ENCODE measurements around the gene TMEM184A.
A peak's percentile ranks its signal among the peaks of the same experiment; 100 is the strongest.

The TMEM184A gene

DNA sequence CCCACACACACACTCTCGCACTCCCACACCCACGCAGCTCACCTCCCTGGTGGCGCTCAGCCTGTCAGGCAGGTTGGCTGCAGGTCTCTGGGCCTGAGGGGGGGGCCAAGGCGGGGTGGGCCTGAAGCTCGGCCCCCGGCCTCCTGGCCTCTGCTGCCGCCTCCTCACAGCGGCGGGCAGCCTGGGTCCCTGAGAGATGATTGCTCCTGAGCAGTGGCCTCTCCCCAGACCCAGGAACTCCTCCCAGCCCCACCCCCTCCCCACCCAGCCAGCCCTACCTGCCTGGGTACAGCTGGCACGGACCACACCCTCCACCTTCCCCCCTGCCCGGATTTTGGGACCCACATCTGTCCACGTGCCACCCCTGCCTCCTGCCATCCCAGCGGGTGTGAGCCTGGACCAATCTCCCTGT, 4.6 kb upstream of the TMEM184A start:
- H3K4me3 ChIP-seq (ENCODE audit: low read depth, low read length) = no peak overlapping the region
- H4K12ac ChIP-seq (ENCODE audit: low read depth, low read length) = no peak overlapping the region
- H2BK5ac ChIP-seq (ENCODE audit: low read depth, low read length, poor library complexity) = no peak overlapping the region
- peaks cover 9% of the 10 kb centered on the region for H3K79me2 ChIP-seq (ENCODE audit: control insufficient read depth, insufficient read depth, low read length, poor library complexity)
- peak overlapping the region; percentile 34 for H2BK12ac ChIP-seq (ENCODE audit: low read length)
- no peak overlapping the region for H3K23ac ChIP-seq (ENCODE audit: low read length)
- H2BK120ac ChIP-seq (ENCODE audit: insufficient read depth, low read length, poor library complexity) = peak overlapping the region; percentile 91
- no CpG with 5 or more reads among the region's 13 CpGs for whole genome bisulfite sequencing (ENCODE audit: extremely low coverage, insufficient coverage, insufficient read length)
- no peak overlapping the region for H3K4me2 ChIP-seq (ENCODE audit: low read length)
- peaks cover 31% of the 10 kb centered on the region in 2 experiments for H3K4me1 ChIP-seq (ENCODE audit: control insufficient read depth in 1 of 2, insufficient read depth in 2 of 2, low read length in 2 of 2)
- peaks cover 34% of the 10 kb centered on the region for H3K79me1 ChIP-seq (ENCODE audit: low read length)
- H4K8ac ChIP-seq (ENCODE audit: low read depth, low read length) = peak overlapping the region; percentile 77
- H3K27me3 ChIP-seq (ENCODE audit: insufficient read depth, low read length) = no peaks in the 10 kb centered on the region
- no peak overlapping the region for H3K18ac ChIP-seq (ENCODE audit: low read length)
- no peaks in the 10 kb centered on the region for H3K9me3 ChIP-seq (ENCODE audit: insufficient read depth, low read depth, low read length)
- H3K4ac ChIP-seq (ENCODE audit: low read depth, low read length) = peak overlapping the region; percentile 12
- H3K36me3 ChIP-seq (ENCODE audit: control insufficient read depth in 1 of 2, insufficient read depth in 2 of 2, low read length in 2 of 2) = no peaks in the 10 kb centered on the region
- H2AFZ ChIP-seq (ENCODE audit: insufficient read depth, low read length, poor library complexity) = no peak overlapping the region
- H3K14ac ChIP-seq (ENCODE audit: low read length) = peak overlapping the region; percentile 30
- no peak overlapping the region for H3K27ac ChIP-seq (ENCODE audit: low read depth, low read length)
- peak overlapping the region; percentile 92 for H4K91ac ChIP-seq (ENCODE audit: low read depth, low read length)
- no peak for DNase-seq
- peak overlapping the region; percentile 48 for H2AK5ac ChIP-seq (ENCODE audit: low read length)
- H3K9ac ChIP-seq (ENCODE audit: low read length) = no peak overlapping the region

DNA sequence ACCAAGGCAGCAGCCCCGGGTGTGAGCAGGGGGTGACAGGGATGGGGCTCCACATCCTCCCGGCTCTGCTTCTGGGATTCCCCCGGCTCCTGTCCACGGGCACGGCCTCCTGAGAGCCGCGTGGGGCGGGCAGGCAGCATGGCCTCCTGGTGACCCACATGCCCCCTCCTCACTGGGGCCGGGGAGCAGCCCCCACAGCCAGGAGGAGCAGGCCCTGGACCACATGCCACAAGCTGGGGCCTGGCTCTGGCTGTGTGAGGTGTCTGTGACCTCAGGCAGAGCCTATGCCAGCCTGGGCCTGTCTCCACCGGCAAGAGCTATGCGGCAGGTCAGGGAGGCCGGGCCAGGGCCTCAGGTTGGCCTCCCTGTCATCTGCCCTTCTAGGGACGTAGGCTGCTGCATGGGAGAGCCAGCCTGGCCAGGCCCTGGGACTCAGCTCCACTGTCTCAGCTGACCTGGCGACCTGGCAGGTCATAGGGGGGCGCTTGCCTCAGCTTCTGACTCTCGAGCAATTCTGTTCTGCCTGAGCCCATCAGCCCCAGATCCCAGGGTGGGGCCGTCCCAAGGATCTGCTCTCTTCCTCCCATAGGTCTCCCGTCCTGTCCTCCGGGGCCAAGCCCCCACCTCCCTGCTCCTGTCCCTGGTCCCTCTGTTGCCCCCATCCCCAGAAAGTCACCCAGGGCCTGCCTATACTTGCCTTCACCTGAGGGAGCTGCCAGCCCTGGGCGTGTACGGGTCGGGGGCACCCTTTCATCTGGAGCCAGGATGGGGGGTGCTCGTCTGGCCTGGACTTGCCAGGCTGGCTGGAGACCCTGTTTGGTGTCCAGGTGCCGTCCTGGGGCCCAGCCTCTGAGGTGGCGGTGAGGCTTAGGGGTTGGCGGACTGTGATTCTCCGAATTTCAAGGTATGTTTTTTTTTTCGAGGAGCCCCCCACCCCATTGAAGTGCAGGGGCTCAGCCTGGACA, 3.9 kb upstream of the TMEM184A start:
- Histone ChIP-seq H3K9me3 (ENCODE audit: insufficient read depth, low read depth, low read length) (no peaks in the 10 kb centered on the region), H2BK120ac (ENCODE audit: insufficient read depth, low read length, poor library complexity) (peak overlapping the region; percentile 91), H3K79me1 (ENCODE audit: low read length) (peaks cover 39% of the 10 kb centered on the region), H3K4me1 (ENCODE audit: control insufficient read depth in 1 of 2, insufficient read depth in 2 of 2, low read length in 2 of 2) (peaks cover 37% of the 10 kb centered on the region in 2 experiments), H4K12ac (ENCODE audit: low read depth, low read length) (peak overlapping the region; percentile 51), H3K9ac (ENCODE audit: low read length) (no peak overlapping the region), H2BK5ac (ENCODE audit: low read depth, low read length, poor library complexity) (peak overlapping the region; percentile 57), H3K23ac (ENCODE audit: low read length) (no peak overlapping the region), H4K91ac (ENCODE audit: low read depth, low read length) (peak overlapping the region; percentile 92), H3K18ac (ENCODE audit: low read length) (peak overlapping the region; percentile 75), H2AFZ (ENCODE audit: insufficient read depth, low read length, poor library complexity) (peak overlapping the region; percentile 30), H3K27ac (ENCODE audit: low read depth, low read length) (peak overlapping the region; percentile 62), H3K4me3 (ENCODE audit: low read depth, low read length) (peak overlapping the region; percentile 4), H3K14ac (ENCODE audit: low read length) (peak overlapping the region; percentile 88), H3K79me2 (ENCODE audit: control insufficient read depth, insufficient read depth, low read length, poor library complexity) (peaks cover 12% of the 10 kb centered on the region), H3K36me3 (ENCODE audit: control insufficient read depth in 1 of 2, insufficient read depth in 2 of 2, low read length in 2 of 2) (no peaks in the 10 kb centered on the region), H3K4me2 (ENCODE audit: low read length) (peak overlapping the region; percentile 9), H3K4ac (ENCODE audit: low read depth, low read length) (peak overlapping the region; percentile 64), H2BK12ac (ENCODE audit: low read length) (peak overlapping the region; percentile 58), H2AK5ac (ENCODE audit: low read length) (peak overlapping the region; percentile 96), H4K8ac (ENCODE audit: low read depth, low read length) (peak overlapping the region; percentile 77), H3K27me3 (ENCODE audit: insufficient read depth, low read length) (no peaks in the 10 kb centered on the region)
- WGBS (ENCODE audit: extremely low coverage, insufficient coverage, insufficient read length) = no CpG with 5 or more reads among the region's 28 CpGs
- no peak for DNase-seq

DNA sequence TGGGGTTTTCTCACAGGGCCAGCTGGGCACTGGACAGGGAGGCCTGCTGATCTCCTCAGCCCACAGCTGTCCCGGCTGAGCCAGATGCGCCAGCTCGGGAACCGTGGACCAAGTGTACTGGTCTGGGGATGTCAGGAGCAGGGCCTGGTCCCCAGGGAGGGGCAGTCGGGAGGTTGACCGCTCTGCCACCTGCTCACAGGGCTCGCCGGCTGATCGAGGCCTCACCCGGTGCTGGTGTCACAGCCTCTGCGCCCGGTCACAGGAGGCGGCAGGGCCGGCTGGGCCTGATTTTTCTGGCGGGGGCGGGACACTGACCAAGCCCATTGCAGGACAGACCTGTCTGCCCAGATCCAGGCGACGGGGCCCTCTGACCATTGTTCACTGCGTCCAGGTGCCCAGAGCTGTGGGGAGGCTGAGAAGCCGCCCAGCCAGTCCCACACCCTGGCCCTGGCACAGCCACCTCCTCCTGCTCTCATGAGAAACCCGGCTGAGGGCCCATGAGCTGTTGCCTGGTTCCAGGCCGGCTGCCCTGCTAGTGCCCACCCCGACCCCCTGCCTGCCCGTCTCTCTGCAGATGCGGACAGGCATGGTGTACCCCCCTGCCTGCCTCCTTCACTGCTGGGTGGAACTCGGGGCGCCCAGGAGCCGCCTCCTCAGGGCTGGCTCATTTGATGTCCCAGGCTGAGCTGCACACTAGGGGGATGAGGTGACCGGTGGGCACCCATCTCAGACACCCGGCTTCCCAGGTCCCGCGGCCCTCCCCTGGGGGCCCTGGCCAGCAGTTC, 3.0 kb upstream of the TMEM184A start:
- peak overlapping the region; percentile 4 for H3K4me3 ChIP-seq (ENCODE audit: low read depth, low read length)
- H2BK12ac ChIP-seq (ENCODE audit: low read length) = peak overlapping the region; percentile 58
- H2BK120ac ChIP-seq (ENCODE audit: insufficient read depth, low read length, poor library complexity) = peak overlapping the region; percentile 91
- H3K79me1 ChIP-seq (ENCODE audit: low read length) = peaks cover 48% of the 10 kb centered on the region
- peaks cover 43 to 45% of the 10 kb centered on the region in 2 experiments for H3K4me1 ChIP-seq (ENCODE audit: control insufficient read depth in 1 of 2, insufficient read depth in 2 of 2, low read length in 2 of 2)
- H3K36me3 ChIP-seq (ENCODE audit: control insufficient read depth in 1 of 2, insufficient read depth in 2 of 2, low read length in 2 of 2) = no peaks in the 10 kb centered on the region
- peak overlapping the region; percentile 51 for H4K12ac ChIP-seq (ENCODE audit: low read depth, low read length)
- H3K9me3 ChIP-seq (ENCODE audit: insufficient read depth, low read depth, low read length) = no peaks in the 10 kb centered on the region
- WGBS (ENCODE audit: extremely low coverage, insufficient coverage, insufficient read length) = no CpG with 5 or more reads among the region's 32 CpGs
- H4K91ac ChIP-seq (ENCODE audit: low read depth, low read length) = peak overlapping the region; percentile 92
- DNase-seq = peak; percentile 98
- H3K27ac ChIP-seq (ENCODE audit: low read depth, low read length) = peak overlapping the region; percentile 62
- H3K27me3 ChIP-seq (ENCODE audit: insufficient read depth, low read length) = no peaks in the 10 kb centered on the region
- H3K14ac ChIP-seq (ENCODE audit: low read length) = peak overlapping the region; percentile 88
- H2AK5ac ChIP-seq (ENCODE audit: low read length) = peak overlapping the region; percentile 96
- H3K4me2 ChIP-seq (ENCODE audit: low read length) = no peak overlapping the region
- H2AFZ ChIP-seq (ENCODE audit: insufficient read depth, low read length, poor library complexity) = peak overlapping the region; percentile 30
- peak overlapping the region; percentile 57 for H2BK5ac ChIP-seq (ENCODE audit: low read depth, low read length, poor library complexity)
- no peak overlapping the region for H3K23ac ChIP-seq (ENCODE audit: low read length)
- H3K18ac ChIP-seq (ENCODE audit: low read length) = peak overlapping the region; percentile 75
- peak overlapping the region; percentile 64 for H3K4ac ChIP-seq (ENCODE audit: low read depth, low read length)
- H3K79me2 ChIP-seq (ENCODE audit: control insufficient read depth, insufficient read depth, low read length, poor library complexity) = peaks cover 18% of the 10 kb centered on the region
- H4K8ac ChIP-seq (ENCODE audit: low read depth, low read length) = peak overlapping the region; percentile 77
- H3K9ac ChIP-seq (ENCODE audit: low read length) = no peak overlapping the region

DNA sequence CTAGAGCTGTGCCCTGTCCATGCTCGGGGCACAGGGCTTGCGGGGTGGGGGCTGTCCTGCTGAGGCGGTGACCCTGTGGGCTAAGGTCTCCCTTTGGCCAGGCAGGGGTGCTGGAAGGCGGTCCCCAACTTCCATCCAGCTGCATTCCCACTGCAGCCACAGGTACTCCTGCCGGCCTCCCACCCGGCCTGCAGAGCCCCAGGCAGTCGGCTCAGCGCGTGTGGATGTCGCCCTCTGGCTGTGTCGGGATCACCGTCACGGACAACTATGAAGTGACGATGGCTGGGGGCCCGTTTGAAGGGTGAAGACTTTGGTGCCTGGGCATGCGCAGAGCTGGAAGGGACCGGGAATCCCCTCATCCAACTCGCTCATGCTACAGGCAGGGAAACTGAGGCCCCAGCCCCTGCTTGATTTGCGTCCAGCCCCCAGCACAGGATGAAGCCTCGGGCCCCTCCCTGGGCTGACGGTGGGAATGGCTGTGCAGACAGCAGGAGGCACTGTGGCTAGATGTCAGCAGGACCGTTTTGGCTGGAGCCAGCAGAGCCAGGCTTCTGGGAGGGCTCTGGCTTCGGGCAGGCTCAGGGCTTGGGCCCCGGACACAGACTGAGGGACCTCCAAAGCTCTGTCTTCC, 2.3 kb upstream of the TMEM184A start:
- Histone ChIP-seq H4K12ac (ENCODE audit: low read depth, low read length) (no peak overlapping the region), H2BK12ac (ENCODE audit: low read length) (peak overlapping the region; percentile 26), H3K14ac (ENCODE audit: low read length) (peak overlapping the region; percentile 20), H2AK5ac (ENCODE audit: low read length) (peak overlapping the region; percentile 75), H3K27ac (ENCODE audit: low read depth, low read length) (peak overlapping the region; percentile 62), H3K4me2 (ENCODE audit: low read length) (no peak overlapping the region), H3K79me2 (ENCODE audit: control insufficient read depth, insufficient read depth, low read length, poor library complexity) (peaks cover 18% of the 10 kb centered on the region), H3K36me3 (ENCODE audit: control insufficient read depth in 1 of 2, insufficient read depth in 2 of 2, low read length in 2 of 2) (peaks cover 0 to 3% of the 10 kb centered on the region in 2 experiments), H3K9ac (ENCODE audit: low read length) (no peak overlapping the region), H2BK120ac (ENCODE audit: insufficient read depth, low read length, poor library complexity) (peak overlapping the region; percentile 82), H3K79me1 (ENCODE audit: low read length) (peaks cover 49% of the 10 kb centered on the region), H3K4me1 (ENCODE audit: control insufficient read depth in 1 of 2, insufficient read depth in 2 of 2, low read length in 2 of 2) (peaks cover 43 to 48% of the 10 kb centered on the region in 2 experiments), H2BK5ac (ENCODE audit: low read depth, low read length, poor library complexity) (peak overlapping the region; percentile 23), H3K9me3 (ENCODE audit: insufficient read depth, low read depth, low read length) (no peaks in the 10 kb centered on the region), H4K91ac (ENCODE audit: low read depth, low read length) (peak overlapping the region; percentile 92), H3K4ac (ENCODE audit: low read depth, low read length) (peak overlapping the region; percentile 5), H3K18ac (ENCODE audit: low read length) (peak overlapping the region; percentile 1), H3K27me3 (ENCODE audit: insufficient read depth, low read length) (no peaks in the 10 kb centered on the region), H3K4me3 (ENCODE audit: low read depth, low read length) (no peak overlapping the region), H2AFZ (ENCODE audit: insufficient read depth, low read length, poor library complexity) (no peak overlapping the region), H4K8ac (ENCODE audit: low read depth, low read length) (peak overlapping the region; percentile 54), H3K23ac (ENCODE audit: low read length) (no peak overlapping the region)
- WGBS (ENCODE audit: extremely low coverage, insufficient coverage, insufficient read length) = no CpG with 5 or more reads among the region's 24 CpGs
- DNase-seq = peak; percentile 67 to 82
